GM12864 (cell line): ENCODE results near the gene ZNF576.
"Not testable (repeated sequence)": the region's sequence is repeated elsewhere in the genome, so short reads cannot be mapped to it uniquely, and the experiment has no call there.

Source experiments
- DNase-seq: peaks from one replicate; pipeline ENCODE4 v3.0.0-alpha.2; 2011; ENCODE audit warnings: low read depth
- H3K4me3 ChIP-seq: 2 replicates; pipeline ENCODE4 v1.5.1; 2011; ENCODE audit warnings: mild to moderate bottlenecking, low read depth, low read length, control low read depth
- CTCF ChIP-seq: IDR thresholded peaks from 2 replicates; pipeline ENCODE4 v1.5.1; 2011; ENCODE audit warnings: low read depth, mild to moderate bottlenecking, moderate library complexity, low read length, control low read depth, inconsistent platforms; ENCODE audit errors: missing control alignments

The ZNF576 gene

GRCh38 chr19:43628646-43629326 lies 32.4 kb downstream of the ZNF576 start:
- no peak for TF ChIP-seq CTCF
- DNase-seq = no peak
- H3K4me3 ChIP-seq = no peak overlapping the region

GRCh38 chr19:43631491-43631890 lies 35.1 kb downstream of the ZNF576 start:
- no peak for TF ChIP-seq CTCF
- no peak for DNase-seq
- no peak overlapping the region for H3K4me3 ChIP-seq

GRCh38 chr19:43633520-43633919 lies 37.1 kb downstream of the ZNF576 start:
- DNase-seq = no peak
- no peak for TF ChIP-seq CTCF
- no peak overlapping the region for H3K4me3 ChIP-seq

- no peak for DNase-seq
- no peak for TF ChIP-seq CTCF
- H3K4me3 ChIP-seq = no peak overlapping the region
Observed at GRCh38 chr19:43634068-43634467, 37.7 kb downstream of the ZNF576 start.

- no peak for DNase-seq
- no peak for TF ChIP-seq CTCF
- no peak overlapping the region for H3K4me3 ChIP-seq
Observed at GRCh38 chr19:43634506-43634871, 38.1 kb downstream of the ZNF576 start.

- no peak overlapping the region for H3K4me3 ChIP-seq
- no peak for TF ChIP-seq CTCF
- no peak for DNase-seq
Observed at GRCh38 chr19:43634872-43635560, 38.6 kb downstream of the ZNF576 start.

- DNase-seq, H3K4me3 ChIP-seq: not testable (repeated sequence)
Observed at GRCh38 chr19:43635561-43635940, 39.2 kb downstream of the ZNF576 start.
